Fibroblast of villous mesenchyme (primary cell): Measurements from ENCODE around the gene DNAH12. TPM values are rescaled to one million over a fixed set of nuclear protein-coding genes. Genes with fewer than 3 reads are reported as not detected.
"Not testable (repeated sequence)": the region's sequence is repeated elsewhere in the genome, so short reads cannot be mapped to it uniquely, and the experiment has no call there.

Experiments used
- DNase-seq: peaks from one replicate; pipeline ENCODE4 v3.0.0-alpha.2; 2010; ENCODE audit warnings: low read depth
- H3K4me3 ChIP-seq: 2 replicates; pipeline ENCODE4 v1.5.1; 2011; ENCODE audit warnings: low read depth, mild to moderate bottlenecking, low read length
- CTCF ChIP-seq: IDR thresholded peaks from 2 replicates; pipeline ENCODE4 v1.5.1; 2012; ENCODE audit warnings: low read depth, mild to moderate bottlenecking, low read length; ENCODE audit not compliant: insufficient read depth
- total RNA-seq: library from RNA; depleted of rRNA; stranded (reverse); fragments of >200 nt; gene quantifications from 2 replicates; pipeline ENCODE4 v1.2.3, GENCODE V29; 2012

DNAH12 gene
- total RNA-seq, 1 donor, result under 0.01 TPM

- no peak for DNase-seq
- TF ChIP-seq CTCF, result no peak
Measured at GRCh38 chr3:57444469-57444868, 99.7 kb downstream of the DNAH12 start.

GRCh38 chr3:57440144-57440543 lies 104.0 kb downstream of the DNAH12 start:
- H3K4me3 ChIP-seq, DNase-seq: not testable (repeated sequence)

More at GRCh38 chr3:57444469-57444868, 99.7 kb downstream of the DNAH12 start:
- H3K4me3 ChIP-seq, result no peak overlapping the region

GRCh38 chr3:57438460-57438859 lies 105.7 kb downstream of the DNAH12 start:
- not testable (repeated sequence) for DNase-seq, H3K4me3 ChIP-seq

- DNase-seq, result no peak
- no peak for TF ChIP-seq CTCF
- H3K4me3 ChIP-seq, result no peak overlapping the region
Measured at GRCh38 chr3:57436195-57436761, 107.9 kb downstream of the DNAH12 start.

- peak; percentile 61 for TF ChIP-seq CTCF
- no peak overlapping the region for H3K4me3 ChIP-seq
- DNase-seq, result peak; percentile 40
Measured at GRCh38 chr3:57434041-57434440, 110.1 kb downstream of the DNAH12 start.

- H3K4me3 ChIP-seq, result no peak overlapping the region
- no peak for DNase-seq
- TF ChIP-seq CTCF, result no peak
Measured at GRCh38 chr3:57423335-57423734, 120.8 kb downstream of the DNAH12 start.

- no peak overlapping the region for H3K4me3 ChIP-seq
- TF ChIP-seq CTCF, result no peak
- DNase-seq, result no peak
Measured at GRCh38 chr3:57421336-57421735, 122.8 kb downstream of the DNAH12 start.

- no peak for DNase-seq
- no peak for TF ChIP-seq CTCF
- no peak overlapping the region for H3K4me3 ChIP-seq
Measured at GRCh38 chr3:57420001-57420400, 124.1 kb downstream of the DNAH12 start.
